Neural cell (in vitro differentiated cells): Measurements from ENCODE around the gene CYP4F8. TPM values are rescaled to one million over a fixed set of nuclear protein-coding genes. Genes with fewer than 3 reads are reported as not detected.

Experiments
- H2AFZ ChIP-seq: fragments of 200-600, 300-800 bp; sonication (generic), shearing (Covaris generic); 2 replicates; pipeline ENCODE4 v1.6.0; 2014; ENCODE audit warnings: low read depth, mild to moderate bottlenecking, antibody characterized with exemption, low read length, moderate library complexity
- H3F3A ChIP-seq: fragments of 200-600 bp; shearing (Covaris generic); 2 replicates; pipeline ENCODE4 v1.6.1; 2016; ENCODE audit warnings: mild to moderate bottlenecking, moderate library complexity, mixed read lengths, antibody characterized with exemption, low read length; ENCODE audit not compliant: insufficient read depth, poor library complexity, severe bottlenecking
- H3K27ac ChIP-seq: fragments of 200-600, 300-800 bp; sonication (generic), shearing (Covaris generic); 2 replicates; pipeline ENCODE4 v1.5.1; 2014; ENCODE audit warnings: mild to moderate bottlenecking, low read length, moderate library complexity
- H3K27me3 ChIP-seq: fragments of 300-800, 200-600 bp; sonication (generic), shearing (Covaris generic); 2 replicates; pipeline ENCODE4 v1.6.0; 2014; ENCODE audit warnings: mild to moderate bottlenecking, low read depth, low read length, moderate library complexity; ENCODE audit not compliant: insufficient read depth
- H3K36me3 ChIP-seq: fragments of 300-800, 200-600 bp; sonication (generic), shearing (Covaris generic); 2 replicates; pipeline ENCODE4 v1.5.1; 2014; ENCODE audit warnings: mild to moderate bottlenecking, antibody characterized with exemption, low read length, moderate library complexity; ENCODE audit not compliant: insufficient read depth
- H3K4me2 ChIP-seq: fragments of 300-800, 200-600 bp; sonication (generic), shearing (Covaris generic); 2 replicates; pipeline ENCODE4 v1.6.0; 2014; ENCODE audit warnings: mild to moderate bottlenecking, low read length
- H3K4me3 ChIP-seq: fragments of 300-800, 200-600 bp; sonication (generic), shearing (Covaris generic); 2 replicates; pipeline ENCODE4 v1.5.1; 2014; ENCODE audit warnings: mild to moderate bottlenecking, low read length, moderate library complexity
- H3K79me2 ChIP-seq: fragments of 200-600 bp; shearing (Covaris generic); replicated peaks from 2 replicates; pipeline ENCODE4 v1.6.0; 2014; ENCODE audit warnings: mild to moderate bottlenecking, low read length, moderate library complexity; ENCODE audit not compliant: insufficient read depth
- H3K9ac ChIP-seq: fragments of 300-800, 200-600 bp; sonication (generic), shearing (Covaris generic); 2 replicates; pipeline ENCODE4 v1.6.1; 2016; ENCODE audit warnings: mild to moderate bottlenecking, low read length, mixed read lengths
- H3K9me2 ChIP-seq: fragments of 200-600 bp; shearing (Covaris generic); 2 replicates; pipeline ENCODE4 v1.6.1; 2016; ENCODE audit warnings: mild to moderate bottlenecking, low read length, mixed read lengths; ENCODE audit not compliant: insufficient read depth
- H3K9me3 ChIP-seq: fragments of 200-600, 300-800 bp; sonication (generic), shearing (Covaris generic); 2 replicates; pipeline ENCODE4 v1.6.1; 2016; ENCODE audit warnings: mild to moderate bottlenecking, mixed run types, low read length, moderate library complexity, mixed read lengths
- H4K20me1 ChIP-seq: fragments of 200-600 bp; shearing (Covaris generic); 2 replicates; pipeline ENCODE4 v1.6.1; 2016; ENCODE audit warnings: mild to moderate bottlenecking, mixed run types; ENCODE audit not compliant: insufficient read depth
- CTCF ChIP-seq: fragments of 450-650 bp; IDR thresholded peaks from 2 replicates; pipeline ENCODE4 v1.5.1; 2014; ENCODE audit warnings: antibody characterized with exemption, mild to moderate bottlenecking, moderate library complexity; ENCODE audit not compliant: poor library complexity, severe bottlenecking
- EP300 ChIP-seq: fragments of 450-650 bp; conservative IDR thresholded peaks from 2 replicates; pipeline ENCODE4 v1.6.1; 2014; ENCODE audit warnings: antibody characterized with exemption, mild to moderate bottlenecking, moderate library complexity; ENCODE audit not compliant: poor library complexity, severe bottlenecking
- EZH2 ChIP-seq: fragments of 200-600, 300-800 bp; shearing (Covaris generic), sonication (generic); IDR thresholded peaks from 2 replicates; pipeline ENCODE4 v1.6.1; 2014; ENCODE audit warnings: antibody characterized with exemption, low read length, borderline replicate concordance, mild to moderate bottlenecking; ENCODE audit not compliant: insufficient read depth, poor library complexity, severe bottlenecking
- MXI1 ChIP-seq: fragments of 450-650 bp; conservative IDR thresholded peaks from 2 replicates; pipeline ENCODE4 v1.6.1; 2014; ENCODE audit warnings: antibody characterized with exemption, mild to moderate bottlenecking; ENCODE audit not compliant: poor library complexity, severe bottlenecking
- POLR2AphosphoS5 ChIP-seq: IDR thresholded peaks from 2 replicates; pipeline ENCODE4 v1.6.1; 2012
- RAD21 ChIP-seq: fragments of 450-650 bp; conservative IDR thresholded peaks from 2 replicates; pipeline ENCODE4 v1.6.1; 2014; ENCODE audit warnings: antibody characterized with exemption, mild to moderate bottlenecking, moderate library complexity
- REST ChIP-seq: IDR thresholded peaks from 2 replicates; pipeline ENCODE4 v1.6.1; 2012; ENCODE audit warnings: borderline replicate concordance
- SMC3 ChIP-seq: fragments of 450-650 bp; conservative IDR thresholded peaks from 2 replicates; pipeline ENCODE4 v1.6.1; 2014; ENCODE audit warnings: antibody characterized with exemption, mild to moderate bottlenecking, moderate library complexity; ENCODE audit not compliant: poor library complexity
- TAF1 ChIP-seq: IDR thresholded peaks from 2 replicates; pipeline ENCODE4 v1.6.1; 2012; ENCODE audit warnings: low read depth
- polyA plus RNA-seq: library from polyadenylated mRNA; depleted of rRNA; stranded (reverse); fragments of >200 nt; gene quantifications from 2 replicates; pipeline ENCODE4 v1.2.3, GENCODE V29; 2014

The CYP4F8 gene
- polyA plus RNA-seq, 1 donor from 2014 or later, result not detected

- no peaks in the 10 kb centered on the region for H3K9me2 ChIP-seq
- H3F3A ChIP-seq, result no peaks in the 10 kb centered on the region
- no peaks in the 10 kb centered on the region for H4K20me1 ChIP-seq
- H3K27me3 ChIP-seq, result no peaks in the 10 kb centered on the region
- H3K4me2 ChIP-seq, result no peak overlapping the region
- no peak for TF ChIP-seq MXI1
- TF ChIP-seq CTCF, result no peak
- TF ChIP-seq TAF1, result no peak
- TF ChIP-seq REST, result no peak
- TF ChIP-seq EP300, result no peak
- no peak for TF ChIP-seq SMC3
- TF ChIP-seq POLR2AphosphoS5, result no peak
- no peak for TF ChIP-seq RAD21
- H3K4me3 ChIP-seq, result no peak overlapping the region
- no peaks in the 10 kb centered on the region for H3K36me3 ChIP-seq
- no peaks in the 10 kb centered on the region for H3K79me2 ChIP-seq
- no peak overlapping the region for H3K9ac ChIP-seq
- H2AFZ ChIP-seq, result no peak overlapping the region
- peaks cover 3% of the 10 kb centered on the region for H3K9me3 ChIP-seq
- H3K27ac ChIP-seq, result no peak overlapping the region
Measured at GRCh38 chr19:15673176-15673654, 58.2 kb downstream of the CYP4F8 start.

- Histone ChIP-seq H3K4me2 (no peak overlapping the region), H3K9me2 (no peaks in the 10 kb centered on the region), H4K20me1 (no peaks in the 10 kb centered on the region), H3K79me2 (no peaks in the 10 kb centered on the region), H3F3A (no peaks in the 10 kb centered on the region), H2AFZ (no peak overlapping the region), H3K36me3 (no peaks in the 10 kb centered on the region), H3K27me3 (no peaks in the 10 kb centered on the region), H3K9me3 (peaks cover 11% of the 10 kb centered on the region), H3K9ac (no peak overlapping the region), H3K4me3 (no peak overlapping the region), H3K27ac (no peak overlapping the region)
- TF ChIP-seq SMC3 (no peak), EP300 (no peak), POLR2AphosphoS5 (no peak), MXI1 (no peak), RAD21 (no peak), EZH2 (no peak), REST (no peak)
Measured at GRCh38 chr19:15675560-15675959, 60.5 kb downstream of the CYP4F8 start.
